H9 (cell line): ENCODE results near the gene IQGAP3. TPM values are rescaled to one million over a fixed set of nuclear protein-coding genes. Genes with fewer than 3 reads are reported as not detected.

Source experiments
- DNase-seq: peaks from one replicate; pipeline ENCODE4 v3.0.0-alpha.2; 2017
- H2AFZ ChIP-seq: one replicate; pipeline ENCODE4 v1.6.1; 2013; ENCODE audit warnings: mild to moderate bottlenecking, low read length, control low read depth, moderate library complexity
- H2AK5ac ChIP-seq: 2 replicates; pipeline ENCODE4 v1.6.1; 2013; ENCODE audit warnings: low read length, control low read depth, mixed read lengths; ENCODE audit not compliant: insufficient read length
- H2BK120ac ChIP-seq: one replicate; pipeline ENCODE4 v1.6.1; 2013; ENCODE audit warnings: low read depth, mild to moderate bottlenecking, low read length, control low read depth, inconsistent platforms; ENCODE audit not compliant: poor library complexity, severe bottlenecking
- H2BK12ac ChIP-seq: 2 replicates; pipeline ENCODE4 v1.6.1; 2013; ENCODE audit warnings: low read length, control low read depth, mixed read lengths, low read depth; ENCODE audit not compliant: insufficient read length
- H2BK15ac ChIP-seq: 2 replicates; pipeline ENCODE4 v1.6.1; 2013; ENCODE audit warnings: low read depth, low read length, control low read depth
- H2BK20ac ChIP-seq: one replicate; pipeline ENCODE4 v1.6.1; 2013; ENCODE audit warnings: low read depth, mild to moderate bottlenecking, low read length, control low read depth, inconsistent platforms; ENCODE audit not compliant: poor library complexity, severe bottlenecking
- H2BK5ac ChIP-seq: 2 replicates; pipeline ENCODE4 v1.6.1; 2013; ENCODE audit warnings: low read length, control low read depth, mixed read lengths; ENCODE audit not compliant: insufficient read length
- H3K14ac ChIP-seq: 2 replicates; pipeline ENCODE4 v1.6.1; 2013; ENCODE audit warnings: low read length, control low read depth; ENCODE audit not compliant: insufficient read depth
- H3K18ac ChIP-seq: 2 replicates; pipeline ENCODE4 v1.6.1; 2013; ENCODE audit warnings: low read depth, mild to moderate bottlenecking, mixed read lengths, low read length, control low read depth; ENCODE audit not compliant: insufficient read length
- H3K23ac ChIP-seq: 2 replicates; pipeline ENCODE4 v1.6.1; 2013; ENCODE audit warnings: low read length, control low read depth, mixed read lengths, low read depth; ENCODE audit not compliant: insufficient read length
- H3K23me2 ChIP-seq: 2 replicates; pipeline ENCODE4 v1.6.1; 2013; ENCODE audit warnings: low read depth, mild to moderate bottlenecking, mixed read lengths, low read length, control low read depth; ENCODE audit not compliant: insufficient read length, poor library complexity, severe bottlenecking
- H3K27ac ChIP-seq: 2 replicates; pipeline ENCODE4 v1.5.1; 2013; ENCODE audit warnings: low read length, control low read depth, mixed read lengths, low read depth; ENCODE audit not compliant: insufficient read length
- H3K27me3 ChIP-seq: 2 replicates; pipeline ENCODE4 v1.6.1; 2013; ENCODE audit warnings: low read length, control low read depth, inconsistent platforms; ENCODE audit not compliant: insufficient read depth
- H3K4ac ChIP-seq: 2 replicates; pipeline ENCODE4 v1.6.1; 2013; ENCODE audit warnings: low read depth, mild to moderate bottlenecking, control low read depth, inconsistent platforms, low read length, moderate library complexity
- H3K4me1 ChIP-seq: 2 replicates; pipeline ENCODE4 v1.6.1; 2013; ENCODE audit warnings: low read length, control low read depth, inconsistent platforms; ENCODE audit not compliant: insufficient read depth
- H3K4me2 ChIP-seq: 2 replicates; pipeline ENCODE4 v1.6.1; 2013; ENCODE audit warnings: low read length, control low read depth, mixed read lengths; ENCODE audit not compliant: insufficient read length, insufficient read depth
- H3K56ac ChIP-seq: 2 replicates; pipeline ENCODE4 v1.6.1; 2013; ENCODE audit warnings: low read depth, mild to moderate bottlenecking, mixed read lengths, low read length, control low read depth; ENCODE audit not compliant: insufficient read length
- H3K79me1 ChIP-seq: 2 replicates; pipeline ENCODE4 v1.6.1; 2013; ENCODE audit warnings: low read depth, mild to moderate bottlenecking, moderate library complexity, low read length, control low read depth, inconsistent platforms; ENCODE audit not compliant: insufficient read depth, poor library complexity, severe bottlenecking
- H3K79me2 ChIP-seq: 2 replicates; pipeline ENCODE4 v1.6.1; 2013; ENCODE audit warnings: low read length, control low read depth, inconsistent platforms; ENCODE audit not compliant: insufficient read depth
- H3K9ac ChIP-seq: 2 replicates; pipeline ENCODE4 v1.6.1; 2013; ENCODE audit warnings: low read length, control low read depth, mixed read lengths; ENCODE audit not compliant: insufficient read length; ENCODE audit errors: extremely low read depth
- H3K9me3 ChIP-seq: one replicate; pipeline ENCODE4 v1.6.1; 2013; ENCODE audit warnings: low read depth, low read length, inconsistent platforms; ENCODE audit not compliant: control insufficient read depth
- H3T11ph ChIP-seq: one replicate; pipeline ENCODE4 v1.6.1; 2013; ENCODE audit warnings: mild to moderate bottlenecking, low read length, control low read depth, inconsistent platforms
- H4K20me1 ChIP-seq: one replicate; pipeline ENCODE4 v1.6.1; 2013; ENCODE audit not compliant: control insufficient read depth, insufficient read length, insufficient read depth
- H4K5ac ChIP-seq: 2 replicates; pipeline ENCODE4 v1.6.1; 2013; ENCODE audit warnings: low read depth, mild to moderate bottlenecking, mixed read lengths, low read length, control low read depth; ENCODE audit not compliant: insufficient read length
- H4K8ac ChIP-seq: replicated peaks from 2 replicates; pipeline ENCODE4 v1.6.1; 2013; ENCODE audit warnings: low read length, control low read depth, mixed read lengths, low read depth; ENCODE audit not compliant: insufficient read length
- H4K91ac ChIP-seq: 2 replicates; pipeline ENCODE4 v1.6.1; 2013; ENCODE audit warnings: low read depth, mild to moderate bottlenecking, moderate library complexity, mixed read lengths, low read length, control low read depth; ENCODE audit not compliant: insufficient read length
- H3K27ac Mint-ChIP-seq, 3 experiments: 2 replicates in 2 of 3; 3 replicates in 1 of 3; pipeline ENCODE4 v1.8.0; 2020 to 2021; ENCODE audit warnings: mixed read lengths in 3 of 3, mild to moderate bottlenecking in 1 of 3, moderate library complexity in 1 of 3
- H3K27me3 Mint-ChIP-seq: 2 replicates; pipeline ENCODE4 v1.8.0; 2021; ENCODE audit warnings: low read depth, mild to moderate bottlenecking, moderate library complexity, mixed read lengths
- H3K36me3 Mint-ChIP-seq, 3 experiments: 2 replicates in 2 of 3; 3 replicates in 1 of 3; pipeline ENCODE4 v1.8.0; 2020 to 2021; ENCODE audit warnings: low read depth in 3 of 3, mixed read lengths in 3 of 3; ENCODE audit not compliant: insufficient read depth in 1 of 3
- H3K4me1 Mint-ChIP-seq, 2 experiments: 2 replicates each; pipeline ENCODE4 v1.8.0; 2020; ENCODE audit warnings: mixed read lengths in 2 of 2
- H3K4me3 Mint-ChIP-seq, 2 experiments: 2 replicates in 1 of 2; 3 replicates in 1 of 2; pipeline ENCODE4 v1.8.0; 2020 to 2021; ENCODE audit warnings: mild to moderate bottlenecking in 2 of 2, mixed read lengths in 2 of 2, moderate library complexity in 1 of 2
- H3K9me3 Mint-ChIP-seq, 2 experiments: 2 replicates in 1 of 2; 3 replicates in 1 of 2; pipeline ENCODE4 v1.8.0; 2020; ENCODE audit warnings: mild to moderate bottlenecking in 2 of 2, mixed read lengths in 2 of 2, moderate library complexity in 1 of 2
- CTCF ChIP-seq: fragments of 200-600 bp; sonication (generic); conservative IDR thresholded peaks from 3 replicates; pipeline ENCODE4 v1.8.0; 2021; ENCODE audit warnings: antibody characterized with exemption, mild to moderate bottlenecking
- WGBS: extraction: QIAGEN DNeasy Blood & Tissue Kit; methylation state at CpG from one replicate; pipeline ENCODE4 v1.1.7; 2013; ENCODE audit warnings: missing lambda C conversion rate, low lambda C conversion rate, mixed read lengths; ENCODE audit not compliant: insufficient read length; ENCODE audit errors: extremely low coverage; 5-methylcytosine and 5-hydroxymethylcytosine counted together
- total RNA-seq: library from RNA; stranded (reverse); gene quantifications from 2 replicates; pipeline ENCODE4 v1.2.1, GENCODE V29; 2021

IQGAP3 gene
- total RNA-seq, 1 experiment from 2014 or later = 24.5 TPM

DNA sequence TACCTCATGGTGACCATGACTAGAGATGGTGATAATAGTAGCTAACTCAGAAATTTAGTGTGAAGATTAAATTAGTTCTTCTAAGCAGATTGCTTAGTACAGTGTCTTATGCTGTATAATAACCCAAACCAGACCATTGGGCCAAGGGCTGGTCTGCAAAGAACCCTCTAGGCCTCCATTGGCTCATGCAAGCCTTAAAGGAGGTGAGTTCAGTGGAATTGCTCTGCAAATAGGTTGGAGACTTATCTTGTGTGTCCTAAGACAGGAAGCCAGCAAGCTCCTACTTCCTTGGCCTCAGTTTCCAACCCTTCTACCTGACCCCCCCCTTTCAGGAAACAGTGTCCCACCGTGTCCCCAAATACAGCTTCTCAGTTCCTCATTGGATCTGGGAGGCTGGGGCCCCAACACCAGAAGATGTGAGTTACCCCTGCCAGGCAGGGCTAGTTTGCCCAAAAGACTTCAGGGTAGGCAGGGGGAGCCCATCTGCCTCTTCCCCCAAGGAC lies 69.9 kb downstream of the IQGAP3 start:
- Histone ChIP-seq H3K18ac (peak overlapping the region; percentile 76), H2BK15ac (no peak overlapping the region), H2BK5ac (no peak overlapping the region), H3K9ac (no peak overlapping the region), H2AK5ac (no peak overlapping the region), H4K5ac (no peak overlapping the region), H2BK20ac (no peak overlapping the region), H3K56ac (no peak overlapping the region), H3K79me1 (no peaks in the 10 kb centered on the region), H4K8ac (no peak overlapping the region), H3K23ac (no peak overlapping the region), H3T11ph (no peak overlapping the region), H3K23me2 (peaks cover 15% of the 10 kb centered on the region), H3K9me3 (no peaks in the 10 kb centered on the region), H4K91ac (no peak overlapping the region), H2BK120ac (no peak overlapping the region), H3K4me1 (peaks cover 19% of the 10 kb centered on the region), H3K79me2 (peaks cover 4% of the 10 kb centered on the region; the same call in 1 of the 2 replicates), H2AFZ (no peak overlapping the region), H3K4ac (peak overlapping the region; percentile 0; the same call in 1 of the 2 replicates), H4K20me1 (no peaks in the 10 kb centered on the region), H3K14ac (peak overlapping the region; percentile 66; the same call in 1 of the 2 replicates), H3K4me2 (no peak overlapping the region), H3K27me3 (no peaks in the 10 kb centered on the region), H3K27ac (no peak overlapping the region), H2BK12ac (no peak overlapping the region)
- Mint-ChIP-seq H3K27ac (peak overlapping the region in 2 of 3 experiments; percentile 87 to 92; a peak in 3 of 7 replicates), H3K4me3 (peak overlapping the region in 1 of 2 experiments; percentile 80; a peak in 3 of 5 replicates), H3K27me3 (no peaks in the 10 kb centered on the region), H3K4me1 (peaks cover 53 to 61% of the 10 kb centered on the region in 2 experiments), H3K9me3 (no peaks in the 10 kb centered on the region), H3K36me3 (no peaks in the 10 kb centered on the region)
- no CpG with 5 or more reads among the region's 1 CpG for WGBS
- DNase-seq = no peak
- no peak for TF ChIP-seq CTCF
